ENCODE measurements around the gene UROD.

The UROD gene

DNA sequence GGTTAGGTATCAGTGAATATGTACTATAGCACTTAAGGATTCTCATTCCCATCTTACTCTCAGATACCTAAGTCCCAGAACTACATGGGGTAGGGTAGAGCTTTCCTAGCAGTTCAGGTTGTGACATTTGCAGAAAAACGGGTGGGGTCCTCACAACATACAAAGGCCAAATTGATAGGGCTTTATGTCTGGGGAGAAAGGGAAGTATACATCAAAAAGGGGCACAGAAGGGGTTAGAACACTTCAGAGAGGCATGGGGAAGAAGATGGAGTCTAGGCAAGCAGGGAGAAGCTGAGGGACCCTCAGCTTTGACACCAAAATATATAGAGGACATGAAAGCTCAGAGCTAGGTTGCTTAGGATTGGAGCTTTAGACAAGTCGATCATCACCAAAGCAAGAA is 3.6 kb downstream of the UROD start:
- no peak for TF ChIP-seq FOXP2 (optimal IDR thresholded peaks at IDR 0.05; ENCODE audit: borderline replicate concordance, extremely low read depth, extremely low read length, insufficient read depth)
- TF ChIP-seq POLR2AphosphoS5 (IDR thresholded peaks at IDR 0.05; ENCODE audit: low read depth, low read length) = no peak

GRCh38 chr1:45016090-45016697 is 4.1 kb downstream of the UROD start:
- TF ChIP-seq SIN3A (IDR thresholded peaks at IDR 0.05; ENCODE audit: borderline replicate concordance, insufficient read depth, low read length) = no peak
- no peak for TF ChIP-seq POLR2AphosphoS5 (IDR thresholded peaks at IDR 0.05; ENCODE audit: low read depth, low read length)
- TF ChIP-seq FOXP2 (optimal IDR thresholded peaks at IDR 0.05; ENCODE audit: borderline replicate concordance, extremely low read depth, extremely low read length, insufficient read depth) = no peak
- TF ChIP-seq REST (IDR thresholded peaks at IDR 0.05; ENCODE audit: insufficient read depth in 1 of 2, low read depth in 2 of 2, low read length in 2 of 2) = no peak
- no peak for TF ChIP-seq TAF1 (IDR thresholded peaks at IDR 0.05; ENCODE audit: borderline replicate concordance, insufficient read depth, low read length)

GRCh38 chr1:45016767-45017166 is 4.7 kb downstream of the UROD start:
- no peak for TF ChIP-seq SIN3A (IDR thresholded peaks at IDR 0.05; ENCODE audit: borderline replicate concordance, insufficient read depth, low read length)
- no peak for TF ChIP-seq POLR2AphosphoS5 (IDR thresholded peaks at IDR 0.05; ENCODE audit: low read depth, low read length)
- no peak for TF ChIP-seq REST (IDR thresholded peaks at IDR 0.05; ENCODE audit: insufficient read depth in 1 of 2, low read depth in 2 of 2, low read length in 2 of 2)
- no peak for TF ChIP-seq TAF1 (IDR thresholded peaks at IDR 0.05; ENCODE audit: borderline replicate concordance, insufficient read depth, low read length)
- no peak for TF ChIP-seq FOXP2 (optimal IDR thresholded peaks at IDR 0.05; ENCODE audit: borderline replicate concordance, extremely low read depth, extremely low read length, insufficient read depth)

DNA sequence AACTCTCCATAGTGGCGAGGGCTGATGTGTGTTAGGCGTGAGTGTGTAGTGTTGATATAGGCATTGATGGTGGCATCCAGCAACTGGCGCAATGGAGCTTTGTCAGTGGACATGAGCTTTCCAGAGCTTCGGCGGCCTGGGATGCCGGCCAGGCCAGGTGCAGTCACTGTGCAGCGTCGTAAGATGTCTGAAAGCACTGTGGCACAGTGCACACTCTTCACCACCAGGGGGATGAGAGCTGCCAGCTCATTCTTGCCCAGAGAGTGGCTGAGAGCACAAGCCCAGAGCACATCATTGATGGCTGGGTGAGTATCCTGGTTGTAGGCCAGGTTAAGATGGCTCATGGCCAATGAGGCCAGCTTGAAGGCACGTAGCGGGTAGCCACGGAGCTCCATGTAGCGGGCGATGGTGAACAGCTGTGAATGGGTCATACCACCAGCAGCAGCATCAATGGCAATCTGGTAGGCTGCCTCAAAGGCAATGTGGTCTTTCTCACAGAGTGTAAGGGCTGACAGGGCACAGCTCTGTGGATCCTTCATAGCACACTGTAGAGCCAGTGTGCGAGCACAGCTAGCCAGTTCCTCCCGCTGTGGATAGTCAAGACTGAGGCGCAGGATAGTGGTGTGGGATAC is 6.7 kb downstream of the UROD start:
- no peak for TF ChIP-seq REST (IDR thresholded peaks at IDR 0.05; ENCODE audit: insufficient read depth in 1 of 2, low read depth in 2 of 2, low read length in 2 of 2)
- no peak for TF ChIP-seq POLR2AphosphoS5 (IDR thresholded peaks at IDR 0.05; ENCODE audit: low read depth, low read length)

GRCh38 chr1:45023663-45024062 is 11.6 kb downstream of the UROD start:
- TF ChIP-seq REST (IDR thresholded peaks at IDR 0.05; ENCODE audit: insufficient read depth in 1 of 2, low read depth in 2 of 2, low read length in 2 of 2) = no peak
- TF ChIP-seq POLR2AphosphoS5 (IDR thresholded peaks at IDR 0.05; ENCODE audit: low read depth, low read length) = no peak
- no peak for TF ChIP-seq FOXP2 (optimal IDR thresholded peaks at IDR 0.05; ENCODE audit: borderline replicate concordance, extremely low read depth, extremely low read length, insufficient read depth)
- no peak for TF ChIP-seq SIN3A (IDR thresholded peaks at IDR 0.05; ENCODE audit: borderline replicate concordance, insufficient read depth, low read length)
- no peak for TF ChIP-seq TAF1 (IDR thresholded peaks at IDR 0.05; ENCODE audit: borderline replicate concordance, insufficient read depth, low read length)
